ENCODE data around the gene EHMT1. TPM values are rescaled to one million over a fixed set of nuclear protein-coding genes. Genes with fewer than 3 reads are reported as not detected.

EHMT1 gene
- total RNA-seq, 4 donors from 2014 or later = 71.6 to 78.2 (median 74.2) TPM

DNA sequence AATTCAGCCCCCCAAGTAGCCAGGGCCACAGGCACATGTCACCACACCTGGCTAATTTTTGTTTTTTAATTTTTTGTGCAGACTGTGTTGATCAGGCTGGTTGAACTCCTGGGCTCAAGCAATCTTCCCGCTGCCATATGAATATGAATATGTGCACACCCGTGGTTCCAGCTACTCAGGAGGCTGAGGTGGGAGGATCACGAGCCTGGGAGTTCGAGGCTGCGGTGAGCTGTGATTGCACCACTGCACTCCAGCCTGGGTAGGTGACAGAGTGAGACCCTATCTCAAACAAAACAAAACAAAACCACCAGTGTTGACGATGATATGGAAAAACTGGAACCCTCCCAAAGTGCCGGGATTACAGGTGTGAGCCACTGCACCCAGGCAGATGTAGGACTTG, 32.0 kb downstream of the EHMT1 start:
- 96% methylated on average over 7 of the region's 7 CpGs for WGBS
- intact Hi-C loops (cut with DNase I) = no loop called here
- no peak for DNase-seq (ENCODE audit: extremely low spot score)

DNA sequence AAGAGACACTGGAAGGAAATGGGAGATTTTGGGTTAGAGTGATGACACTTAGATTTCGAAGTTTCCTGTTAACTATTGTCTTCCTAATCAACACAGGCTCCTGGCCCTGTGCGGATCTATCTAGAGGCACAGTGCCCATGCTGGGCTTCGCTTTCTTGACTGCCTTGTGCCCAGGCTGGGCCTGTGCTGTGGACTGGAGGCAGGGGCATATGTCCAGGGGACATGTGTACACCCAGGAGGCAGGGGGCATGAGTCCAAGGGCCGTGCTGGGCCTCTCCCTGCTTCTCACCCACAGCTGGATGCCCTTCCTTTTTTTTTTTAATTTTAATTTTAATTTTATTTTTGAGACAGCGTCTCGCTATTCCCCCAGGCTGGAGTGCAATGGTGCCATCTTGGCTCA, 37.6 kb downstream of the EHMT1 start:
- TF ChIP-seq EP300 (IDR thresholded peaks at IDR 0.05) (no peak), CTCF (IDR thresholded peaks at IDR 0.05) (no peak), POLR2A (IDR thresholded peaks at IDR 0.05; ENCODE audit: low read depth) (no peak), POLR2AphosphoS5 (IDR thresholded peaks at IDR 0.05) (no peak)
- H3K4me1 ChIP-seq = peaks cover 0 to 7% (median 0%) of the 10 kb centered on the region in 4 donors
- peaks cover 0 to 40% (median 14%) of the 10 kb centered on the region in 4 donors for H3K36me3 ChIP-seq
- no peaks in the 10 kb centered on the region for H3K9me3 ChIP-seq
- no peaks in the 10 kb centered on the region for H3K27me3 ChIP-seq
- H3K27ac ChIP-seq (replicated peaks in 1 of 4) = no peak overlapping the region
- 95% methylated on average over 6 of the region's 6 CpGs for WGBS
- no peak overlapping the region for H3K4me3 ChIP-seq
- no peak for DNase-seq (ENCODE audit: extremely low spot score)
- intact Hi-C loops (cut with DNase I) = no loop called here

More for the DNA sequence above, 32.0 kb downstream of the EHMT1 start:
- Histone ChIP-seq H3K27me3 (no peaks in the 10 kb centered on the region), H3K4me3 (no peak overlapping the region), H3K27ac (replicated peaks in 1 of 4) (no peak overlapping the region), H3K4me1 (peaks cover 0 to 21% (median 15%) of the 10 kb centered on the region in 4 donors), H3K36me3 (peaks cover 0 to 60% (median 20%) of the 10 kb centered on the region in 4 donors), H3K9me3 (no peaks in the 10 kb centered on the region)
- TF ChIP-seq CTCF (IDR thresholded peaks at IDR 0.05) = no peak
- TF ChIP-seq POLR2AphosphoS5 (IDR thresholded peaks at IDR 0.05) = no peak
- TF ChIP-seq POLR2A (IDR thresholded peaks at IDR 0.05; ENCODE audit: low read depth) = no peak
- TF ChIP-seq EP300 (IDR thresholded peaks at IDR 0.05) = no peak

GRCh38 chr9:137657606-137658005, 38.8 kb downstream of the EHMT1 start:
- Histone ChIP-seq H3K36me3 (peaks cover 0 to 29% (median 6%) of the 10 kb centered on the region in 4 donors), H3K27ac (replicated peaks in 1 of 4) (no peak overlapping the region), H3K4me1 (peaks cover 0 to 7% (median 0%) of the 10 kb centered on the region in 4 donors), H3K27me3 (no peaks in the 10 kb centered on the region), H3K9me3 (no peaks in the 10 kb centered on the region), H3K4me3 (no peak overlapping the region)
- no peak for DNase-seq (ENCODE audit: extremely low spot score)
- 79% methylated on average over 2 of the region's 2 CpGs for WGBS
- TF ChIP-seq EP300 (IDR thresholded peaks at IDR 0.05) (no peak), POLR2AphosphoS5 (IDR thresholded peaks at IDR 0.05) (no peak), CTCF (IDR thresholded peaks at IDR 0.05) (no peak), POLR2A (IDR thresholded peaks at IDR 0.05; ENCODE audit: low read depth) (no peak)
- intact Hi-C loops (cut with DNase I) = no loop called here

- intact Hi-C loops (cut with DNase I) = no loop called here
Measured at GRCh38 chr9:137658781-137659180, 40.0 kb downstream of the EHMT1 start.

More at GRCh38 chr9:137658781-137659180, 40.0 kb downstream of the EHMT1 start:
- H3K27ac ChIP-seq (replicated peaks in 1 of 4) = no peak overlapping the region
- no peaks in the 10 kb centered on the region for H3K9me3 ChIP-seq
- DNase-seq (ENCODE audit: extremely low spot score) = no peak
- H3K4me1 ChIP-seq = peaks cover 0 to 7% (median 0%) of the 10 kb centered on the region in 4 donors
- WGBS = 84% methylated on average over 2 of the region's 2 CpGs
- no peak for TF ChIP-seq POLR2AphosphoS5 (IDR thresholded peaks at IDR 0.05)
- no peak for TF ChIP-seq EP300 (IDR thresholded peaks at IDR 0.05)
- no peak for TF ChIP-seq POLR2A (IDR thresholded peaks at IDR 0.05; ENCODE audit: low read depth)
- TF ChIP-seq CTCF (IDR thresholded peaks at IDR 0.05) = no peak
- H3K27me3 ChIP-seq = no peaks in the 10 kb centered on the region
- H3K36me3 ChIP-seq = peaks cover 0 to 18% (median 2%) of the 10 kb centered on the region in 4 donors
- H3K4me3 ChIP-seq = no peak overlapping the region

Measured in esophagus muscularis mucosa (tissue), 4 donors.